HepG2 (cell line): ENCODE data around the gene NECAB2. TPM values are rescaled to one million over a fixed set of nuclear protein-coding genes. Genes with fewer than 3 reads are reported as not detected.

ENCODE experiments used
- ATAC-seq: fragments of 200-7000 bp; cut with Tn5 transposase; 3 replicates; pipeline ENCODE4 v1.9.1; 2020; ENCODE audit warnings: mild to moderate bottlenecking, moderate library complexity
- BruUV-seq: library from RNA; stranded (reverse); fragments of 400-500 nt; replicated peaks from 2 replicates; lab custom pipeline; 2021; lab: Mats Ljungman, UMichigan
- CTCF ChIA-PET: fragments of 300-600 bp; formaldehyde crosslinking; extraction: SDS; loops from one replicate; lab custom pipeline; 2021; ENCODE audit warnings: low total read pairs, inconsistent platforms, low intra/inter-chr PET ratio; lab: Yijun Ruan, JAX
- POLR2A ChIA-PET: fragments of 350-600 bp; sonication (Branson Sonifier 250); formaldehyde crosslinking; loops from one replicate; lab custom pipeline; 2020; ENCODE audit warnings: antibody characterized with exemption, inconsistent platforms; lab: Yijun Ruan, JAX
- DNase-seq: peaks from one replicate; pipeline ENCODE4 v3.0.0-alpha.2; 2015; ENCODE audit warnings: low spot score
- FAIRE-seq: peaks from 3 replicates; lab custom pipeline; 2011; peaks lifted over from hg19 to GRCh38; lab: Jason Lieb, UNC
- H2AFZ ChIP-seq: one replicate; pipeline ENCODE4 v1.6.1; 2011; ENCODE audit warnings: low read length, inconsistent platforms
- H3K27ac ChIP-seq: fragments of 300-600 bp; 3 replicates; pipeline ENCODE4 v1.8.0; 2011; ENCODE audit warnings: mixed run types, mild to moderate bottlenecking, mixed read lengths, low read length, inconsistent platforms; ENCODE audit not compliant: insufficient read depth; ENCODE audit errors: extremely low read length
- H3K27me3 ChIP-seq, 2 experiments: fragments of 200-600 bp in 1 of 2; 2 replicates in 1 of 2; 3 replicates in 1 of 2; pipeline versions ENCODE4 v1.6.0 to v1.8.0; 2011; ENCODE audit warnings: low read length in 2 of 2, mild to moderate bottlenecking in 2 of 2, moderate library complexity in 2 of 2, inconsistent platforms in 1 of 2; ENCODE audit not compliant: insufficient read depth in 2 of 2, control insufficient read depth in 1 of 2
- H3K36me3 ChIP-seq, 2 experiments: fragments of 200-600 bp in 1 of 2; replicated peaks in 1 of 2; 2 replicates in 1 of 2; 3 replicates in 1 of 2; pipeline versions ENCODE4 v1.5.1 to v1.8.0; 2011; ENCODE audit warnings: low read length in 2 of 2, inconsistent platforms in 1 of 2; ENCODE audit not compliant: insufficient read depth in 2 of 2, control insufficient read depth in 1 of 2
- H3K4me1 ChIP-seq: 2 replicates; pipeline ENCODE4 v1.5.1; 2012; ENCODE audit warnings: low read length, inconsistent platforms; ENCODE audit not compliant: insufficient read depth
- H3K4me2 ChIP-seq: 2 replicates; pipeline ENCODE4 v1.6.0; 2011; ENCODE audit warnings: low read depth, low read length, inconsistent platforms
- H3K4me3 ChIP-seq, 3 experiments: fragments of 200-600 bp in 1 of 3; sonication (generic), shearing (Covaris generic) in 1 of 3; replicated peaks in 1 of 3; 2 replicates each; pipeline ENCODE4 v1.5.1; 2011 to 2016; ENCODE audit warnings: low read length in 3 of 3, inconsistent platforms in 2 of 3, low read depth in 2 of 3, mild to moderate bottlenecking in 2 of 3, control low read depth in 1 of 3, mixed read lengths in 1 of 3; ENCODE audit not compliant: insufficient read depth in 1 of 3
- H3K79me2 ChIP-seq: one replicate; pipeline ENCODE4 v1.6.1; 2011; ENCODE audit warnings: low read length, inconsistent platforms; ENCODE audit not compliant: insufficient read depth
- H3K9ac ChIP-seq: 2 replicates; pipeline ENCODE4 v1.6.0; 2011; ENCODE audit warnings: mild to moderate bottlenecking, low read depth, low read length, inconsistent platforms; ENCODE audit not compliant: insufficient read depth
- H3K9me3 ChIP-seq: 2 replicates; pipeline ENCODE4 v1.5.1; 2012; ENCODE audit warnings: mild to moderate bottlenecking, low read length
- H4K20me1 ChIP-seq: 2 replicates; pipeline ENCODE4 v1.6.0; 2011; ENCODE audit warnings: inconsistent platforms, mild to moderate bottlenecking, low read length, moderate library complexity; ENCODE audit not compliant: insufficient read depth
- AGO2 ChIP-seq: fragments of 200-400 bp; formaldehyde crosslinking; optimal IDR thresholded peaks from 2 replicates; pipeline ENCODE3; 2017; ENCODE audit warnings: mild to moderate bottlenecking, low read depth, low read length, moderate library complexity
- HNRNPL ChIP-seq: fragments of 200-400 bp; formaldehyde crosslinking; IDR thresholded peaks from 2 replicates; pipeline ENCODE4 v1.6.1; 2017; ENCODE audit warnings: mild to moderate bottlenecking, low read depth, low read length
- PHF21A ChIP-seq: sonication (generic); formaldehyde crosslinking; IDR thresholded peaks from 2 replicates; pipeline ENCODE4 v1.5.0; 2020; ENCODE audit warnings: mild to moderate bottlenecking, missing genetic modification reagents
- SRSF9 ChIP-seq: fragments of 200-400 bp; formaldehyde crosslinking; IDR thresholded peaks from 2 replicates; pipeline ENCODE4 v1.6.1; 2018; ENCODE audit warnings: borderline replicate concordance, mild to moderate bottlenecking, low read depth, low read length; ENCODE audit not compliant: insufficient read depth, poor library complexity, severe bottlenecking
- SUZ12 ChIP-seq: fragments of 150-350 bp; IDR thresholded peaks from 2 replicates; pipeline ENCODE4 v1.6.1; 2014; ENCODE audit warnings: low read depth, low read length
- ZNF629 ChIP-seq: sonication (generic); formaldehyde crosslinking; conservative IDR thresholded peaks from 2 replicates; pipeline ENCODE4 v1.5.0; 2020; ENCODE audit warnings: missing genetic modification reagents
- WGBS: methylation state at CpG from one replicate; pipeline ENCODE4 v1.1.6; 2017; ENCODE audit warnings: low lambda C conversion rate; 5-methylcytosine and 5-hydroxymethylcytosine counted together
- in situ Hi-C: cut with HindIII; loops from 2 replicates; pipeline ENCODE4 v1.10.0; 2017; ENCODE audit warnings: low pct_unique_long_range_greater_than_20kb; ENCODE audit not compliant: extremely low pct_ligation_motif_present
- intact Hi-C: fragments of 100-400 bp; cut with micrococcal nuclease; formaldehyde crosslinking; loops from one replicate; pipeline ENCODE4 v1.10.0; 2022; ENCODE audit not compliant: unreplicated experiment
- polyA plus RNA-seq, 8 experiments: library from polyadenylated mRNA; depleted of rRNA in 3 of 8; stranded (reverse) in 7 of 8; unstranded in 1 of 8; fragments of >200 nt; fragmentation: Illumina TruSeq in 4 of 8; extraction: Trizol in 4 of 8; gene quantifications; 2 replicates each; pipeline versions ENCODE4 v1.2.1 to v1.2.3, GENCODE V29; 2011 to 2016; ENCODE audit warnings: low read depth in 4 of 8, missing spikeins in 1 of 8, mixed read lengths in 1 of 8; ENCODE audit not compliant: insufficient read depth in 1 of 8
- total RNA-seq, 5 experiments: library from RNA; depleted of rRNA; stranded (reverse); fragments of >200 nt; fragmentation: Illumina TruSeq; extraction: Trizol; gene quantifications; 2 replicates each; pipeline ENCODE4 v1.2.3, GENCODE V29; 2016; ENCODE audit warnings: low read depth in 1 of 5
- TF ChIP-seq, protein P1 (sequence below): sonication (generic); formaldehyde crosslinking; IDR thresholded peaks from 2 replicates; pipeline ENCODE4 v1.4.0; 2020; ENCODE audit warnings: mild to moderate bottlenecking, missing genetic modification reagents

NECAB2 gene
- total and polyA plus RNA-seq, 2 of the 13 experiments (the other 11 are each of a cell fraction or from before 2014, with no cell fraction given), result 0.21 to 0.49 TPM

DNA sequence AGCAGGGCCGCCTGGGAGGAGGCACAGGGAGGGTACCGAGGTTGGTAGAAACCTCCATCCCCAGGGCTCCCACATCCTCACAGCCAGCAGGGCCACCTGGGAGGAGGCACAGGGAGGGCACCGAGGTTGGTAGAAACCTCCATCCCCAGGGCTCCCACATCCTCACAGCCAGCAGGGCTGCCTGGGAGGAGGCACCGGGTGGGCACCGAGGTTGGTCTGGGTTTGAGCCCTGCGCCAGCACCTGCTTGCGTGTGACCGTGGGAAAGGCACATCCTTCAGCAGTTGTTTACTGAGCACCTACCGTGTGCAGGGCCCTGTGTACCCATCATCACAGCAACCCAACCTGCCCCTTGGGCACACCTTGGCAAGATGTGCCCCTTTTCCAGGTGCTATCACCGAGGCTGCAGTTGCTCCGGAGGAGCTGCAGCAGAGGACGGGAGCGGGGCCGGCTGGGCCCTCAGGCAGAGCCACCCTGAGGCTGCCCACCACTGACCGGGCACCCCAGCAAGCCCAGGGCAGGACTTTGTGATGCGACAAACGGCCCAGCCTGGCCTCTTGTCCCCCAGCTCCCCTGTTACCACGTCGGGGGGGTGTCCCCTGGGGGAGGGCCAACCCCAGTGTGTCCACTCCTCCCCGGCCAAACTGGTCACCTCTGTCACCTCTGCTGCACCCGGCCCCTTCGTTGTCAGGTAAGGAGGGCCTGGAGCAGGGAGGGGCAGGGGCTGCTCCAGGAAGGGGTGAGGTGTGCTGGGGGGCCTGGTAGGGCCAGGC, 37.1 kb upstream of the NECAB2 start:
- Histone ChIP-seq H3K4me3 (no peak overlapping the region), H3K27ac (no peak overlapping the region), H3K4me1 (peaks cover 52% of the 10 kb centered on the region), H3K4me2 (no peak overlapping the region), H3K36me3 (no peaks in the 10 kb centered on the region), H3K9ac (no peak overlapping the region), H3K27me3 (peaks cover 4 to 51% of the 10 kb centered on the region in 2 experiments; a peak in 4 of 5 replicates), H3K79me2 (no peaks in the 10 kb centered on the region), H3K9me3 (no peaks in the 10 kb centered on the region), H2AFZ (no peak overlapping the region), H4K20me1 (no peaks in the 10 kb centered on the region)
- POLR2A ChIA-PET, result interaction anchor here (2.1 to 5.4 kb wide), 2 partner anchors 7 to 23 kb away, joined by 5 to 46 read pairs; partner anchors contain the start of gene OSGIN1
- DNase-seq (no peak), ATAC-seq (no peak), FAIRE-seq (no peak)
- CTCF ChIA-PET, result no interaction called here
- 63% methylated on average over 14 of the region's 22 CpGs for WGBS
- intact Hi-C loops (no loop called here), in situ Hi-C loops (no loop called here)
- TF ChIP-seq SRSF9 (no peak), HNRNPL (0 out of 2 replicates have a peak, but pooled peaks have one; percentile 18), AGO2 (peak; percentile 32), ZNF629 (CRISPR knock-in tag) (peak; percentile 63), PHF21A (CRISPR knock-in tag) (no peak), SUZ12 (no peak)
- TF ChIP-seq, protein P1, sequence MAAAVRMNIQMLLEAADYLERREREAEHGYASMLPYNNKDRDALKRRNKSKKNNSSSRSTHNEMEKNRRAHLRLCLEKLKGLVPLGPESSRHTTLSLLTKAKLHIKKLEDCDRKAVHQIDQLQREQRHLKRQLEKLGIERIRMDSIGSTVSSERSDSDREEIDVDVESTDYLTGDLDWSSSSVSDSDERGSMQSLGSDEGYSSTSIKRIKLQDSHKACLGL (CRISPR knock-in tag), result 0 out of 2 replicates have a peak, but pooled peaks have one; percentile 41
- no TSS peak for BruUV-seq
